GM12892 (cell line): ENCODE data around the gene KLB.

ENCODE experiments used
- POLR2A ChIP-seq: IDR thresholded peaks from 2 replicates; pipeline ENCODE4 v1.6.1; 2011; ENCODE audit warnings: low read depth, low read length, control low read depth
- POLR2AphosphoS5 ChIP-seq: IDR thresholded peaks from 2 replicates; pipeline ENCODE4 v1.6.1; 2011; ENCODE audit warnings: low read depth, low read length, control low read depth
- TAF1 ChIP-seq: IDR thresholded peaks from 2 replicates; pipeline ENCODE4 v1.6.1; 2011; ENCODE audit warnings: low read depth, mild to moderate bottlenecking, control low read depth, low read length, borderline replicate concordance

GRCh38 chr4:39458505-39459300 is 52.0 kb downstream of the KLB start, which contains the start of the genes LIAS and RPL9:
- peak; percentile 100 for TF ChIP-seq POLR2A
- TF ChIP-seq POLR2AphosphoS5 = peak; percentile 99
- TF ChIP-seq TAF1 = peak; percentile 99
